PC-3 (cell line): ENCODE data around the gene SLC1A3. TPM values are rescaled to one million over a fixed set of nuclear protein-coding genes. Genes with fewer than 3 reads are reported as not detected.

ENCODE experiments used
- ATAC-seq: fragments of 200-7000 bp; cut with Tn5 transposase; 2 replicates; pipeline ENCODE4 v1.9.1; 2020; ENCODE audit warnings: mild to moderate bottlenecking, moderate library complexity
- BruUV-seq: library from RNA; stranded (reverse); fragments of 400-500 nt; replicated peaks from 2 replicates; lab custom pipeline; 2021; lab: Mats Ljungman, UMichigan
- CTCF ChIA-PET: fragments of 300-600 bp; sonication (Branson Sonifier 250); formaldehyde crosslinking; loops from one replicate; lab custom pipeline; 2022; ENCODE audit warnings: antibody characterized with exemption; lab: Charles Lee
- POLR2A ChIA-PET: fragments of 300-600 bp; sonication (Branson Sonifier 250); formaldehyde crosslinking; loops from one replicate; lab custom pipeline; 2022; ENCODE audit warnings: antibody characterized with exemption; ENCODE audit not compliant: unreplicated experiment; lab: Charles Lee
- DNase-seq: peaks from one replicate; pipeline ENCODE4 v3.0.0-alpha.2; 2015
- H2AFZ ChIP-seq: fragments of 300-600 bp; sonication (generic); 2 replicates; pipeline ENCODE4 v1.6.0; 2016; ENCODE audit warnings: antibody characterized with exemption, low read length
- H3F3A ChIP-seq: fragments of 300-600 bp; sonication (generic); one replicate; pipeline ENCODE4 v1.6.0; 2017; ENCODE audit warnings: antibody characterized with exemption, low read length, control low read depth, mild to moderate bottlenecking; ENCODE audit not compliant: unreplicated experiment
- H3K27ac ChIP-seq: fragments of 300-600 bp; sonication (generic); 2 replicates; pipeline ENCODE4 v1.5.1; 2016; ENCODE audit warnings: mild to moderate bottlenecking, low read length
- H3K27me3 ChIP-seq: fragments of 300-600 bp; sonication (generic); 2 replicates; pipeline ENCODE4 v1.6.1; 2016; ENCODE audit warnings: low read length, mixed read lengths
- H3K36me3 ChIP-seq: fragments of 300-600 bp; sonication (generic); 2 replicates; pipeline ENCODE4 v1.6.1; 2016; ENCODE audit warnings: low read depth, mixed run types, low read length, mixed read lengths
- H3K4me1 ChIP-seq: fragments of 300-600 bp; sonication (generic); 2 replicates; pipeline ENCODE4 v1.5.1; 2016; ENCODE audit warnings: low read length; ENCODE audit not compliant: insufficient read depth
- H3K4me2 ChIP-seq: fragments of 300-600 bp; sonication (generic); 2 replicates; pipeline ENCODE4 v1.6.0; 2016; ENCODE audit warnings: low read length
- H3K4me3 ChIP-seq: fragments of 300-600 bp; sonication (generic); 2 replicates; pipeline ENCODE4 v1.5.1; 2016; ENCODE audit warnings: mild to moderate bottlenecking, low read length, mixed read lengths
- H3K79me2 ChIP-seq: fragments of 300-600 bp; sonication (generic); 2 replicates; pipeline ENCODE4 v1.6.1; 2017; ENCODE audit warnings: low read length, mixed read lengths
- H3K9ac ChIP-seq: fragments of 300-600 bp; sonication (generic); 2 replicates; pipeline ENCODE4 v1.6.0; 2016; ENCODE audit warnings: mild to moderate bottlenecking, low read length
- H3K9me2 ChIP-seq: fragments of 300-600 bp; sonication (generic); replicated peaks from 2 replicates; pipeline ENCODE4 v1.6.1; 2016; ENCODE audit warnings: mixed run types, low read length, mixed read lengths
- H3K9me3 ChIP-seq: fragments of 300-600 bp; sonication (generic); 2 replicates; pipeline ENCODE4 v1.6.1; 2016; ENCODE audit warnings: low read length, mixed read lengths
- H4K20me1 ChIP-seq: fragments of 300-600 bp; sonication (generic); 2 replicates; pipeline ENCODE4 v1.6.1; 2016; ENCODE audit warnings: low read length, mixed read lengths
- CTCF ChIP-seq: fragments of 300-600 bp; sonication (generic); conservative IDR thresholded peaks from 2 replicates; pipeline ENCODE4 v1.5.1; 2017; ENCODE audit warnings: antibody characterized with exemption, low read depth, mild to moderate bottlenecking, low read length
- EZH2 ChIP-seq: fragments of 300-600 bp; sonication (generic); IDR thresholded peaks from one replicate; pipeline ENCODE4 v1.6.1; 2017; ENCODE audit warnings: antibody characterized with exemption, mild to moderate bottlenecking, low read length; ENCODE audit not compliant: unreplicated experiment
- EZH2phosphoT487 ChIP-seq: fragments of 300-600 bp; sonication (generic); IDR thresholded peaks from 2 replicates; pipeline ENCODE4 v1.6.1; 2018; ENCODE audit warnings: mild to moderate bottlenecking, antibody characterized with exemption, low read length, borderline replicate concordance
- intact Hi-C: fragments of 100-400 bp; cut with micrococcal nuclease; formaldehyde crosslinking; loops from 2 replicates; pipeline ENCODE4 v1.9.0; 2023
- total RNA-seq: library from RNA; depleted of rRNA; stranded (reverse); fragments of >200 nt; gene quantifications from 2 replicates; pipeline ENCODE4 v1.2.3, GENCODE V29; 2014

SLC1A3 gene
- total RNA-seq, 1 experiment from 2014 or later, result 24.7 TPM

- BruUV-seq, result no TSS peak
- H2AFZ ChIP-seq, result no peak overlapping the region
- 0 out of 2 replicates have a peak, but pooled peaks cover 3% of the 10 kb centered on the region for H3K36me3 ChIP-seq
- no peak overlapping the region for H3K4me3 ChIP-seq
- H3K4me1 ChIP-seq, result peaks cover 8% of the 10 kb centered on the region
- no peak for DNase-seq
- H3K27me3 ChIP-seq, result no peaks in the 10 kb centered on the region
- H4K20me1 ChIP-seq, result no peaks in the 10 kb centered on the region
- H3K27ac ChIP-seq, result no peak overlapping the region
- H3F3A ChIP-seq, result no peaks in the 10 kb centered on the region
- no peaks in the 10 kb centered on the region for H3K9me2 ChIP-seq
- no peak for ATAC-seq
- ChIA-PET CTCF (no interaction called here), POLR2A (no interaction called here)
- intact Hi-C loops, result no loop called here
- no peak overlapping the region for H3K9ac ChIP-seq
- H3K4me2 ChIP-seq, result no peak overlapping the region
- no peaks in the 10 kb centered on the region for H3K79me2 ChIP-seq
- no peaks in the 10 kb centered on the region for H3K9me3 ChIP-seq
- no peak for TF ChIP-seq EZH2
- no peak for TF ChIP-seq EZH2phosphoT487
- no peak for TF ChIP-seq CTCF
These were observed 25.4 kb downstream of the SLC1A3 start for GRCh38 chr5:36631620-36632362.

GRCh38 chr5:36632363-36632664 lies 25.9 kb downstream of the SLC1A3 start:
- no peak for TF ChIP-seq CTCF
- TF ChIP-seq EZH2phosphoT487, result no peak
- TF ChIP-seq EZH2, result no peak
- no peak for DNase-seq
- H3K4me3 ChIP-seq, result no peak overlapping the region
- ChIA-PET CTCF (no interaction called here), POLR2A (no interaction called here)
- no TSS peak for BruUV-seq
- no peak overlapping the region for H3K27ac ChIP-seq
- ATAC-seq, result no peak
- H3K9me2 ChIP-seq, result no peaks in the 10 kb centered on the region
- H3K4me2 ChIP-seq, result no peak overlapping the region
- H3K9ac ChIP-seq, result no peak overlapping the region
- no peaks in the 10 kb centered on the region for H3K27me3 ChIP-seq
- peaks cover 8% of the 10 kb centered on the region for H3K4me1 ChIP-seq
- no peaks in the 10 kb centered on the region for H3K79me2 ChIP-seq
- no peak overlapping the region for H2AFZ ChIP-seq
- 0 out of 2 replicates have a peak, but pooled peaks cover 3% of the 10 kb centered on the region for H3K36me3 ChIP-seq
- H3F3A ChIP-seq, result no peaks in the 10 kb centered on the region
- H3K9me3 ChIP-seq, result no peaks in the 10 kb centered on the region
- intact Hi-C loops, result no loop called here
- H4K20me1 ChIP-seq, result no peaks in the 10 kb centered on the region

- Histone ChIP-seq H3K27ac (no peak overlapping the region), H3K36me3 (peaks cover under 1% of the 10 kb centered on the region; the same call in 1 of the 2 replicates), H3K9me3 (no peaks in the 10 kb centered on the region), H3K79me2 (no peaks in the 10 kb centered on the region), H4K20me1 (no peaks in the 10 kb centered on the region), H3K9me2 (no peaks in the 10 kb centered on the region), H3K4me1 (peaks cover 8% of the 10 kb centered on the region), H2AFZ (no peak overlapping the region), H3K4me3 (no peak overlapping the region), H3F3A (no peaks in the 10 kb centered on the region), H3K4me2 (no peak overlapping the region), H3K9ac (no peak overlapping the region), H3K27me3 (no peaks in the 10 kb centered on the region)
- BruUV-seq, result no TSS peak
- DNase-seq (peak; percentile 71), ATAC-seq (no peak; the same call in 1 of the 2 replicates)
- no peak for TF ChIP-seq CTCF
- no peak for TF ChIP-seq EZH2phosphoT487
- no peak for TF ChIP-seq EZH2
- ChIA-PET POLR2A (no interaction called here), CTCF (interaction anchor here (0.6 to 0.7 kb wide), 2 partner anchors 218 to 393 kb away, joined by 3 to 5 read pairs; no protein-coding TSS in a partner anchor)
- intact Hi-C loops, result no loop called here
These were observed 29.4 kb downstream of the SLC1A3 start for GRCh38 chr5:36635721-36636390.
